Islet precursor cell (in vitro differentiated cells): ENCODE results near the gene ESPNL.

ENCODE experiments used
- DNase-seq: peaks from one replicate; pipeline ENCODE4 v3.0.0-alpha.2; 2018

The ESPNL gene

DNA sequence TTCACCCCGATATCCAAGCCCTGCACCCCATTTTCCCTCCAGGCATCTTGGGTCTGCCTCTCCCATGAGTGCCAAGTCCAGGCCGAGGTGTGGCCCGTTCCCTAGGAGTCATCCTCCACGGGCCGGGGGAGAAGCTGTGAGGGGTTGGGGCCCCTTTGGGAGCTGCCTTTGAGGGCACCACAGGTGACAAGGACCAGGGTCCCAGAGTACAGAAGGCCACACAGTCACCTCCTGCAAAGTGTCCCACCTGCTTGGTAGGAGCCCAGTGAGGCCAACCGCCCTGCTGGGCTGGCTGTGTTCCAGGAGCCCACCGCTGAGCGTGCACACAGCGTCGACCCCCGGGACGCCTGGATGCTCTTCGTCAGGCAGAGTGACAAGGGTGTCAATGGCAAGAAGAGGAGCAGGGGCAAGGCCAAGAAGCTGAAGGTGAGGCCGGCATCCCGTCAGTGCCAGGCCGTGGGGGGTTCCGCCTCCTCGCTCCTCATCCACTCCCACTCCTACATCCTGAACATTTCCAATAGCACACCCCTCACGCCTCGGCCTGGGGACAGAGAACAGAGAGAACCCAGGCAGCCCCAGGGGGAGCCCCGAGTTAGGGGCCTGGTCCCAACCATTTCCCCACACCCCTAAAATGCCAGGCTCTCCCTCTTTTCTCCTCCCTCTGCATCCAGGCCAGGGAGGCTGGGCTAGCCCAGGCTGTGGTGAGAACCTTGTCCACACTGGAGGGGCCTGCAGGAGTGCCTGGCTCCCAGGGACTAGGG, 61.3 kb downstream of the ESPNL start:
- DNase-seq = no peak

DNA sequence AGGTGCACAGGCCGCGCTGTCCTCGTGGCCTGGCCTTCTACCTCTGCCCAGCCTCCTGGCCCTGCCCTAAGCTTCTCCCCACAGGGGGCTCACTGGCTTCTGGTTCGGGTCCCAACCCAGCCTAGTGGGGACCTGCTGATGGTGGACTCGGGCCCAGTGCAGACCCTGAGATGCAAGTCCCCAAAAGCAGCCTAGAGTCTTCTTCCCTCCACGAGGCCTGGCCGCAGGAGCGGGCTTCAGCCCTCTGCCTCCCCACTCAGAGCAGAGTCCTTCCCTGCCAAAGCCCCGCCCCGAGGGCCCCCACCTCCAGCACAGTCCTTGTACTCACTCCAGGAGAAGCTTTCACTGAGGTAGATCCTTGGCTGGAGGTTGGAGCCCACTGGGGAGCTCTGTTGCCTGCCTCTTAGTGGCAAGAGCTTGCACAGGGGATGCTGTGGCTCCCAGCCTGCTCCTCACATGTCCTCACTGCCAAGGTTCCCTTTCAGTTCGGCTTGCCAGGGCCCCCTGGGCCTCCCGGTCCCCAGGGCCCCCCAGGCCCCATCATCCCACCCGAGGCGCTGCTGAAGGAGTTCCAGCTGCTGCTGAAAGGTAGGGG, 62.2 kb downstream of the ESPNL start:
- DNase-seq = peak; percentile 50

DNA sequence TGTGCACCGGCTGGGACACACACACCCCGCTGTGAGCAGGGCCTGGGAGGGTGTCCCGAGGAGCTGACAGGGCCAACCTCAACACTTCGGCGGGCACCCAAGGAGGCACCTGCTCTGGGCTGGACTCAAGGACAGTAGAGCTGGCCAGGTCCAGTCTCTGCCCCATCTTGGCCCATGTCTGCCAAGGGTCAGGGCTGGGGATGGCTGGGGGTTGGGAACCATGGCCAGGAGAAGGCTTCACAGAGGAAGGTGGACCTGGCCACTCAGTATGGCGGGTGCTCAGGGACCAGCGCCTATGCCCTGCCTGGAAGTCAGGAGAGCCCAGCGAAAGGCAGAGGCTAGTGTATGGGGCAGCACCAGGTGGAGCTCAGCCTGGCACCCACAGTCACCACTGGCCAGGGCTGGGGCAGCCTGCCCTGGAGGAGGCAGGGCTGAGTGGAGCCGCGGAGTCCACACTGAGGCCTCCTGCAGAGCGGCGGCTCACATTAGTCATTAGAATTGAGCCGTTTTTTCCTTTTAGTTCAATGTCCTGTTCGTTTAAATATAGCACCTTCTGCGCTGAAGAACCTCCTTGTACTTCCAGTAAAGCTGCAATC, 62.8 kb downstream of the ESPNL start:
- DNase-seq = peak; percentile 50

DNA sequence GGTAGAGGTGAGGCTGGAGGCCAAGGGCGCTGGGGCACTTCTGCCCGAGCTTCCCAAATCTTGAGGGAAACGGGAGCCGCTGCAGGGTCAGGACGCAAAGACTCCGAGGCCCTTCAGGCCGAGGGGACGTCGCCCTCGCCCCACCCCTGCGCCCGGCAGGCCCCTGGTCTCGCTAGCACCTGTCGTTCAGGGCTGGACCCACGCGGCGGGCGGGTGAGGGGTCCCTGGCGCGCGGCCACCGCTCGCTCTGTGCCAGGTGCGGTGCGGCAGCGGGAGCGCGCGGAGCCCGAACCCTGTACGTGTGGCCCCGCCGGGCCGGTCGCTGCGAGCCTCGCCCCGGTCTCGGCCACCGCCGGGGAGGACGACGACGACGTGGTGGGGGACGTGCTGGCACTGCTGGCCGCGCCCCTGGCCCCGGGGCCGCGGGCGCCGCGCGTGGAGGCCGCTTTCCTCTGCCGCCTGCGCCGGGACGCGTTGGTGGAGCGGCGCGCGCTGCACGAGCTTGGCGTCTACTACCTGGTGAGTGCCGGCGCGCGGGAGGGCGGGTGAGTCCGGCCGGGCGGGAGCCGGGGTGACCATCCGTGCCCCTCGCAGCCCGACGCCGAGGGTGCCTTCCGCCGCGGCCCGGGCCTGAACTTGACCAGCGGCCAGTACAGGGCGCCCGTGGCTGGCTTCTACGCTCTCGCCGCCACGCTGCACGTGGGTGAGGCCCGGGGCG, 63.5 kb downstream of the ESPNL start:
- peak; percentile 56 for DNase-seq

DNA sequence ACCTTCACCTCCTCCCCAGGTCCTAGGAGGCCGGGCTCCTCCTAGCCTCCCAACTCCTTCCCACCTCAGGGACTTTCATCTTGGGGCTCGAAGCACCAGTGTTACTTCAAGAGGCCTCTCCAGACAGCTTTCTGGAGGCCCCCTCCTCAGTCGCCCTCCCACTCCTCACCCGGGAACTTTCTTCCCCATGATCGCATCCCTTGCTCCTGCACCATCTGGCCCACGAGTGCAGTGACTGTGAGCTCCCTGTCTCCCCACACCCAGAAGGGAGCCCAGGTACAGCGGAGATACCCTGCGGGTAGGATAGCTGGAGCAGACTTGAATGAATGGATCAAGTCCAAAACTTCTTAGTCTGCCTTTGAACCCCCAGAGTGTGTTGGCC, 64.8 kb downstream of the ESPNL start:
- no peak for DNase-seq

DNA sequence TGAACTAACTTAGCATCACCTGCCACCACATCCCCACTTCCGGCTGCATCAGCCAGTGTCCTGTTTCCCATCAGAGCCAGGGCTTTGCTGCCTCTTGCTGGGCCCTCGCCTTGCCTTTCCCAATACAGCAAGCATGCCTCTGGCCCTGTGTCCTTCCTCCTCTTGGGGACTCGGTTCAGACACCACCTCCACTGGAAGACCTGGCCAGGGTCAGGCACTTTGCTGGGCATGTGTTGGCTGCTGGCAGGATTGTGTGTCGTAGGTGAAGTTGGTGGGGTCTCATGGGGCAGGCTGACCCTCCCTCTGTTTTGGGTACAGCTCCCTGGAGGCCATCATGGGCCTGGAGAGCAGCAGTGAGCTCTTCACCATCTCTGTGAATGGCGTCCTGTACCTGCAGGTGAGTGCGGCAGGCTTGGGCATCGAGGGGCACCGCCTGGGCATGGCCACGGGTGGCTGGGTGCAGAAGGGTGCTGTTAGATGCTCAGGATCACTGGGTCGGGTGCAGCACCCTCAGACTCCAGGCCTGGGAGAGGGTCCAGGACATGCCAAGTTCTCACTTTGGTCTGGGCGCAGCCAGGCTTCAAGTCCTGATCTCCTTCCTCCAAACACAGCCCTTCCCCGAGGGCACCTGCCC, 65.3 kb downstream of the ESPNL start:
- DNase-seq = peak; percentile 55

DNA sequence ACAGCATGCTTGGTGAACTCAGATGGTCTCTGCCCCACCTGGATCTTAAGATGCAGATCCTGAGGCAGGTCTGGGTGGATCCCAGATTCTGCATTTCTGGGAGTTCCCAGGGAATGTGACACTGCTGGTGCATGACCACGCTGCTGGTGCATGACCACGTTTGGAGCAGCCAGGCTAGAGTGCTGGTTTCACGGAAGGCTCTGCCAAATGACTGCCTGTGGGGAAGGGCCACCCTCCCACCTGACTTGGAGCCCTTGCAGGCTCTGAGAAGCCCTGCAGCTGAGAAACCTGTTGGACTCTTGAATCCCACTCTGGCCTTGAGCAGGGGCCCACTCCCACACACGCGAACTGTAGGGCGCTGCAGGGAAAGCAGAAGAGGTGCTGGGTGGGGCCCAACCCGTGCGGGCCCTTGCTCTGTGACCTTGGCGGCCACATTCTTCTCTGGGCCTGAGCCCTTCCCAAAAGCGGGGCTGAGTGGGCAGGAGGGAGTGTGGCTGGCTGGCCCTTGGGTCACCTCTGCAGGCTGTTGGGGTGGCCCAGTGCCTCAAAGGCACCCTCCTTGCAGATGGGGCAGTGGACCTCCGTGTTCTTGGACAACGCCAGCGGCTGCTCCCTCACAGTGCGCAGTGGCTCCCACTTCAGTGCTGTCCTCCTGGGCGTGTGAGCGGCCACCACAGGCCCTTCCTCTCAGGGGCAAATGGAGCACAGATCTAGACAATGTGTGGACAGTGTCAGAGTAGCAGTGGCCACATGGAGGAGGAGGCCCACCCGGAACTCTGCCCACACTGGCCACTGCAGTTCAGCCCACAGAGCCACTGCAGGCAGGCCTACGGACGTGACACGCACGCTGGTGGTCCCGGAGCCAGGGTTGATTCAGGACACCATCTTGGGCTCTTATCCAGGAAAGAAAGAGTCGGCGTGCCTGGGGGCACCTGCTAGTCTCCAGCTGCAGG, 66.5 kb downstream of the ESPNL start:
- DNase-seq = no peak

DNA sequence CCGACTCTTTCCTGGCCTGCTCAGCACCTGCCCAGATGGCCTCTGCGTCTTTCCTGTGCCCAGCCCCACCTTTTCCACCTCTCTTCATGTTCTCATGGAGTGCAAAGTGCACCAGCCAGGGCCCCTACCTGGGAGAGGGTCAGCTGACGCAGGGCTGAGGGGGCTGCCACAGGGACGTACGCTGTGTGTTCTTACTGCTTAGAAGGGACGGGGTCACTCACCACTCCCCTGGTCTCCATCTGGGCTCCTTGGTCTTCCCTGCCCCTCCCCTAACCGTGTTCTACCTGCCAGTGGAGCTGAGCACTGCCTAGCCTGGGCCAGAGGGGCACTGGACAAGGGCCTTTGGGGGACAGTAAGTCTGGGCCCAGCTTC, 67.2 kb downstream of the ESPNL start:
- DNase-seq = no peak

DNA sequence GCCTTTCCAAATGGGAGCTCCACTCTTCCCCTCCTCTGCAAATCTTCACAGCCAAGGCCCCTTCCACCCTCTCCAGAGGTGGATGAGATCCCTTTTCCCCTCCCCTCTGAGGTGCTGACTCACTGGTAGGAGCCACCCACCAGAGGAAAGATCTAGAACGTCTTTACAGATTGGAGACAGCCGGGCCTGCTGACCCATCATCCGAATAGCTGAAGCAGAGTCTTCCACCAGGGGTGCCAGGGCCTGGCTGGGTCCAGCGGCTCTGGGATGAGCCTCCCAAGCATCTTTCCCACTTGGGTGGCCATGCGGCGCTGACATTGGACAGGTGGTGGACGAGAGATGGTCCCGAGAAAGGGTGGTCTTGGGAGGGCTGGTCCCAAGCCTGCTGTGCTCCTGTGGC, 67.6 kb downstream of the ESPNL start:
- no peak for DNase-seq

DNA sequence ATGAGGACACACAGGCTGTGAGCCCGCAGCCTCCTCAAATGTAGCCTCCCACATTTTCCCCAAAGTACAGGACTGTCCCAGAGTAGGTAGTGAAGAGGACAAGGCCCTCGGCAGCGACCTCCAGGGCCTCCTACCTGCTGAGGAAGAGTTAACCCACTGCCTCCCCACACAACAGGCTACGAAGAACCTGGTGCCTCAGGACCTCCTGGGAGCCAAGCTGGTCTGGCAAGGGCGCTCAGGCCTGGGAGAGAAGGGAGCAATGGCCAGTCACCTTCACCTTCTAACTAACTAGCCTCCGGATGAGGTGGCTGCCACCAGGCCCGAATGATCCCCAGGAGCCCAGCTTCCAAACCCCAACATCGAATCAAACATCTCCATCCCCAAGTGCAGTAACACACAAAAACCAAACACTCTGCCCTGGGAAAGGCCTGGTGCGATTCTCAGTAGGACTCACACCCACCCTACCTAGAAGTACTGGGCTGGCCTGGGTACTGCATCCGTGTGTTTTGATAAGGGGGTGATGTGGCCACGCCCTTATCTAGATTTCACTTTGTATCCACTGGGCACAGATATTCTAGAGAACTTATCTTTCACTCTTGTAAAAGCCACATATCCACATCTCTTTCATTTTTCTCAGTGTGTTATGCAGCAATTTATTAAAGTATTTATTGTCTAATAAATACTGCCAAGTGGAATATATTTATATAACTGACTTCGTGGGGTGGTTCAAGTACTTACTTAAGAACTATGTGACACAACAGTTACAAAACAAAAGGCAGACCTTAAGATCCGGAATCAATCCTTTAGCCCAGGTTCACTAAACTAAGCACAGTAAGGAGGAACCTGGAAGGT, 68.3 kb downstream of the ESPNL start:
- peak; percentile 45 for DNase-seq

DNA sequence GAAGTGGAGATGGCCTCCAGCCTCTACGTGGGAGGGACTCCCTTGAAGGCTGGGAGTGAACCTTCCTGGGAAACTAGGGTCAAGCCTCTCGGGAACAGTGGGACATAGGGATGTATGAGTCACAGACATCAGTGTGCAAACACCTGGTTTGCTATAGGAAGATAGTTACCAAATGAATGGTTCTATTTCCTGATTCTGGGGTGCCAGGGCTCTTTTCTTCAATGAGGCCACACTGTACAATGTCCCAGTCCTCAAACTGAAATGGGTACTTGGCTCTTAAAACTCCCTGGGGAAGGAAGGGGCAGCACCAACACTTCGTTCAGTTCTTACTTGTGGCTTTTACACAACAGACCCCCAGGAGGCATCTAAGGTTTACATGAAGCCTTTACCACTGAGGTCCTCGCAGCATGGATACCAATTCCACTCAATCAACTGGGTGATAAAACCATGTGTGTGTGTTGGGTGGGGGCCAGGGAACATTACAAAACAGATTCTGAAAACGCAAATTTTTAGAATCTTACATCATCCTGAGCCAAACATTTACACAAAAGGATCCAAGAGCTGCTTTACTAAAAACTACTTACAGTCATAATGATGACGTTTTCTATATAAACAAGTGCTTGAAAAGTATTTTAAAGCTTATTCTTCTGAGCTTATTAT, 69.0 kb downstream of the ESPNL start:
- peak; percentile 43 for DNase-seq

DNA sequence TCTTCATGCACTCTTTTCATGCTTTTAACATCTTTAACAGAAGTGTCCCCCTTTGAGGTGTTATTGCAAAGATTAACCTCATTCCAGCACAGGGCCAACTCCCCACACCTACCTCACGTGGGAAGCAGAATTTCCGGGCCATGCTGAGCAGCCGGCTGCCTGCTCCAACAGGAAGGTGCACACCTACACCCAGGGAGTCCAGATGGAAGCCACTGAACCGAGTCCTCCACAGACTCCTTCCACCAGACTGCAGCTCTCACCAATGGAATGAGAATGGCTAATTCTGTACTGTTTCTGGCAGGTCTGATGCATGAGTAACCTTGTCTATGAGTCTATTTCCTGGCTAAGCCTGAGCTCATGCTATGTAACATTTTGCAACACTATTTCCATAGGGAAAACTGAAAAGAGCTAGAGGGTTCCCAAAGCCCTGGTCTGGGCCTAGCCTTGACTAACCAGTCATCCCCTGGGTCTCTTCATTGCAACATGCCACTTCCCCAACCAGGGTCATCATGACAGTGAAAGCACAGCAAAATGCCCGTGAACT, 69.6 kb downstream of the ESPNL start:
- peak; percentile 49 for DNase-seq

DNA sequence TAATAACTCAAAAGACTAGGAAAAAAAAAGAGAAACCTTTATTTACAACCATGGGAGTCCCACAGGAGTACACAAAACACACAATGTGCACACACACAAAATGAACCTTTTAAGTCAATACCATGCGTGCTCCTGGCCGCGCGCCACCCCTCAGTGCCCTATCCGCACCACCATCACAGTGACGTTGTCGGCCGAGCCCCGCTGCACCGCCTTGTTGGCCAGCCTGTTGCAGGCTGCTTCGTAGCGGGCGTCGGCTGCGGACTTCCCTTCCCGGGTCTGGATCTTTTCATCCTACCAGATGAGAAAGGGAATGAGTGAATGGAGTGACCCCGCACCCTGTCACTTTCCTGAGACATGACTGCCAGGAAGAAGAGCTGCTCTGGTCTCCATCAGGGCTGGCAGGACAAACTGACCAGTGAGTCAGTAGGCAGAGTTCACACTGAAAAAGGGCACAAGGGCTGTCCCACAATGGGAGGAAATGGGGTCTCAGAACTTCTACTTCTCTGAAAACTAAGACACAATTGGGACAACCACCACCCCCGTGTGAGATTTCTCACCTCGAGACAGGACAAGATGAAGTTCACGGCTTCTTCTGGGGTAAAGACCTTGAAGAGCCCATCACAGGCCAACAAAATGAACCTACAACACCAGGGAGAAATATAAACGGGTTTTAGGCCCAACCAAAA, 70.4 kb downstream of the ESPNL start:
- DNase-seq = peak; percentile 51

DNA sequence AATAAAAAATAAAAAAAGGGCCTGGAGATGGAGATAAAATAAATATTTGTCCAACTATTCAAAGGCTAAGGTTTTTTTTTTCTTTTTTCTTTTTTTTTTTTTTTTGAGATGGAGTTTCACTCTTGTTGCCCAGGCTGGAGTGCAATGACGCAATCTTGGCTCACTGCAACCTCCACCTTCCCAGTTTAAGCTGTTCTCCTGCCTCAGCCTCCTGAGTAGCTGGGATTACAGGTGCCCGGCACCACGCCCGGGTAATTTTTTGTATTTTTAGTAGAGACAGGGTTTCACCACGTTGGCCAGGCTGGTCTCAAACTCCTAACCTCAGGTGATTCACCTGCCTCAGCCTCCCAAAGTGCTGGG, 70.9 kb downstream of the ESPNL start:
- peak; percentile 14 for DNase-seq

DNA sequence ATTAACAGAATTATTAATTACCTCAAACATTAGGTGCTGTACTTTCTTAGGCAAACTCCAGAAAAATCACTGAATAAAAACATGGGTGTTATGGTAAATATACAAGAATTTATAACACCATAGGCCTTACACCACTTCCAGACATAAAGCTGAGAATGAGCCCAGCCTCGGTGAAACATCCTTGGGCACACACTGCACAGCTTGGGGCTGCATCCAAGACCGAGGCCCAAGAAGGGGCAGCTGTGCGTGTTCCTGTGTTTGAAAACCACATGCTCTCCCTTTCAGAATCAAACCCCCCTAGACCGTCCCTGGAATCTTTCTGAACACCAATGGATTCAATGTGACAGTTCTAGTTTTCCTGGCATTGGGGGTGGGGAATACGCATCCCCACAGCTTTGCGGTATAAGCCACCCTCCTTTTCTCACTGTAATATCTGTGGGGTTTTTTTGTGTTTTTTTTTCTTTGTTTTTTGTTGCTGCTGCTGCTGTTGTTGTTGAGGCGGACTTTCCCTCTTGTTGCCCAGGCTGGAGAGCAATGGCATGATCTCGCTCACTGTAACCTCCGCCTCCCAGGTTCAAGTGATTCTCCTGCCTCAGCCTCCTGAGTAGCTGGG, 71.5 kb downstream of the ESPNL start:
- peak; percentile 14 for DNase-seq

DNA sequence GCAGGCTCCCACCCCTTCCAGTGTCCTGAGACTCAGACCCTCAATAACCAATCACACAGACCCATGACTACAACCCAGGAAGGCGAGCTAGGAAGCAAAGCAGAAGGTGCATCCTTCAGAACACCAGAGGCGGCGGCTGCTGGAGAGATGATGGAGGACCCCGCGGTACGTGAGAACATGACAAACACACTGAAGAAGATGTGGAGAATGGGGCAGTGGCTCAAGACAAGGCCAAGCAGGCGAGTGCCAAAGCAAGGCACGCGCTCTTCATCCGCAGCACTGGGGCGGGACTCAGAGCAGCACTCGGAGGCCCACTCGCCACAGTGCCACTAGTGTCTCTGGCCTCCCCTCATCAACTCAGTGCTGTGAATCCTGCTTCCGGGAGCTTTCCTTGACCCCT, 72.3 kb downstream of the ESPNL start:
- DNase-seq = peak; percentile 22

DNA sequence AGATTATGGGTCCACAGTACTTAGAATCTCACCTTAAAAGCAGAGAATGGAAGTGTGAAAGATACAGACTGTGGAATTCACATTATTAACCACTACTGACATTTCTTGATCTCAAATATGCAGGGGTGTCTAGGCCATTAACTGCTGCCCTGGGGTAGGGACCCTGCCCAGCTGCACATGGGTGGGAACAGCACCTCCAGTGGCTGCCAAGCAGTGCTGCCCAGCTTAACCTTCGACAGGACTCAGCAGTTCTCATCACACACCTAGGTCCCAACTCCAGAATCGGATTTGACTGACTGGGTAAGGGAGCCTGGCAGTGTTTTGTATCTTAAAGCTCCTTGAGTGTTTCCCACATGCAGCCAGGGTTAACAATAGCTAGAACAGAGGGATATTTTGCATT, 73.6 kb downstream of the ESPNL start:
- peak; percentile 40 for DNase-seq

DNA sequence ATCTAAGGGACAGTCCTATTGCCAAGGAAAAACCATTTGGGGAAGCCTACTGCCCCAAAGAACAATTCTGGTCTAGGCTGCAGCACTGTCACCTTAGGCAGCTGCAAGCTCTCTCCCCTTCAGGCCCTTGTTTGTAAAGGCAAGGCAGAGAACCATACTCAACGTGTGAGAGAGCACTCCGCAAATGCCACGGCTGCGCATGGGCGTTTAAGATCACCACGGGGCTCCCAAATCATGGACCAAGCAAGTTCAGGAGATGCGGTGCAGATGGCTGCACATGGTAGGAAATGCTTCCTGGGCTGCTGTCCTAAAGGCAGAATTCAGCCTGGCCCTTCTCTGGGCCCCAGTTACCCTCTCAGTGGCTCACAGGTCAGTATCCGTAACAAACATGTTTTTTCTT, 74.2 kb downstream of the ESPNL start:
- peak; percentile 32 for DNase-seq

DNA sequence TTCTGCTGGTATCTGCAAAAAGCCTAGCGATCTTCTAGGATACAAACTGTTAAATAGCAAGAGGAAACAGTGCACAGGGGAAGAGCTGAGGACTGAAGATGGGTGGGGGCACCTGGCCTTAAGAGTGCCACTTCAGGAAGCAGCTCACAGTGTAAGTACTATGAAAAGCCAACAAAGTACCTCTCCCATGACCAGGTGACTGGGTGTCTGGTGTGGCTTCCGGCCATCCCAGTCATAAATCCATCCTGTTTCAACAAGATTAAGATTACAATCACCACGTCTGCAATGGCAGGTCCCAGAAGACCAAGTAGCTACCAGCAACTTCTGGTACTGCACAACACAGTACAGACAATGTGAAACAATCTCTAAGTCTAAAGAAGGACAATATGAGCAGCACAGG, 74.6 kb downstream of the ESPNL start:
- DNase-seq = peak; percentile 25
